Astrocyte (in vitro differentiated cells and primary cell): ENCODE results near the gene DSTN.

Experiments used
- EZH2 ChIP-seq: IDR thresholded peaks from 2 replicates; pipeline ENCODE4 v1.6.1; 2012; ENCODE audit warnings: mild to moderate bottlenecking, low read length, inconsistent platforms; ENCODE audit not compliant: insufficient read depth
- TF ChIP-seq, protein P1 (sequence below): IDR thresholded peaks from 2 replicates; pipeline ENCODE4 v1.5.1; 2011; ENCODE audit warnings: low read depth, mild to moderate bottlenecking, inconsistent platforms, low read length, moderate library complexity; ENCODE audit not compliant: insufficient read depth

DNA sequence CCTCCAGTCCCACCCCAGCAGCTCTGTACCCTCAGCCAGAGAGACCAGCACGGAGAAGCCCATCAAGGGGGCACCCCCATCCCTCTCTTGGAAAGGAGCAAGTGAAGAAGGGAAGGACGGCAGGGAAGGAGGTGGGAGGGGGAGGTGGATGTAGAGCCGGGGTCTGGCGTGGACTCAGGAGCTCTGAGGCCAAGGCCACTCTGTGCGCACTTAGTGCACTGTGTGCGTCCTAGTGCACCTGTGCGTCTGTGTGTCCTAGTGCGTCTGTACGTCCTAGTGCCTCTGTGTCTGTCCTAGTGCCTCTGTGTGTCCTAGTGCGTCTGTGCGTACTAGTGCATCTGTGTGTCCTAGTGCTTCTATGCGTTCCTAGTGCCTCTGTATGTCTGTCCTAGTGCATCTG is 54.2 kb downstream of the DSTN start:
- TF ChIP-seq EZH2: no peak
- TF ChIP-seq, protein P1, sequence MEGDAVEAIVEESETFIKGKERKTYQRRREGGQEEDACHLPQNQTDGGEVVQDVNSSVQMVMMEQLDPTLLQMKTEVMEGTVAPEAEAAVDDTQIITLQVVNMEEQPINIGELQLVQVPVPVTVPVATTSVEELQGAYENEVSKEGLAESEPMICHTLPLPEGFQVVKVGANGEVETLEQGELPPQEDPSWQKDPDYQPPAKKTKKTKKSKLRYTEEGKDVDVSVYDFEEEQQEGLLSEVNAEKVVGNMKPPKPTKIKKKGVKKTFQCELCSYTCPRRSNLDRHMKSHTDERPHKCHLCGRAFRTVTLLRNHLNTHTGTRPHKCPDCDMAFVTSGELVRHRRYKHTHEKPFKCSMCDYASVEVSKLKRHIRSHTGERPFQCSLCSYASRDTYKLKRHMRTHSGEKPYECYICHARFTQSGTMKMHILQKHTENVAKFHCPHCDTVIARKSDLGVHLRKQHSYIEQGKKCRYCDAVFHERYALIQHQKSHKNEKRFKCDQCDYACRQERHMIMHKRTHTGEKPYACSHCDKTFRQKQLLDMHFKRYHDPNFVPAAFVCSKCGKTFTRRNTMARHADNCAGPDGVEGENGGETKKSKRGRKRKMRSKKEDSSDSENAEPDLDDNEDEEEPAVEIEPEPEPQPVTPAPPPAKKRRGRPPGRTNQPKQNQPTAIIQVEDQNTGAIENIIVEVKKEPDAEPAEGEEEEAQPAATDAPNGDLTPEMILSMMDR: no peak
